Lower lobe of right lung (tissue), 2 donors: ENCODE measurements around the gene PKHD1. TPM values are rescaled to one million over a fixed set of nuclear protein-coding genes. Genes with fewer than 3 reads are reported as not detected.
"Not testable (repeated sequence)": the region's sequence is repeated elsewhere in the genome, so short reads cannot be mapped to it uniquely, and the experiment has no call there.

Experiments used
- ATAC-seq, 2 donors: fragments of 200-7000 bp; cut with Tn5 transposase; one replicate each; pipeline ENCODE4 v1.9.1; 2020 to 2022; ENCODE audit warnings: mild to moderate bottlenecking in 2 of 2, moderate library complexity in 2 of 2
- DNase-seq: peaks from one replicate; pipeline ENCODE4 v3.0.0-alpha.2; 2020
- H3K27ac ChIP-seq: fragments of 200-600 bp; one replicate; pipeline ENCODE4 v1.8.0; 2022
- H3K27me3 ChIP-seq: fragments of 200-600 bp; one replicate; pipeline ENCODE4 v1.8.0; 2022; ENCODE audit warnings: low read depth
- H3K36me3 ChIP-seq: fragments of 200-600 bp; one replicate; pipeline ENCODE4 v1.8.0; 2022; ENCODE audit warnings: mild to moderate bottlenecking
- H3K4me1 ChIP-seq: fragments of 200-600 bp; one replicate; pipeline ENCODE4 v1.8.0; 2022
- H3K4me3 ChIP-seq: fragments of 200-600 bp; one replicate; pipeline ENCODE4 v1.8.0; 2022; ENCODE audit warnings: mild to moderate bottlenecking
- H3K9me3 ChIP-seq: fragments of 200-600 bp; one replicate; pipeline ENCODE4 v1.8.0; 2022
- intact Hi-C: fragments of 100-400 bp; cut with DNase I; formaldehyde crosslinking; loops from one replicate; pipeline ENCODE4 v1.11.0; 2022
- total RNA-seq: library from RNA; stranded (reverse); fragmentation: NEBNext Ultra II Directional; extraction: Animal tissue kit (Norgen Biotek cat#: 25700); gene quantifications from one replicate; pipeline ENCODE4 v1.2.1, GENCODE V29; 2021
- TF ChIP-seq, protein P1 (sequence below): fragments of 200-600 bp; IDR thresholded peaks from one replicate; pipeline ENCODE4 v1.8.0; 2022; ENCODE audit warnings: antibody characterized with exemption, mild to moderate bottlenecking
- donor health status: DM: no; HTN: yes; CAD: no; lungs with severe emphysema.

The PKHD1 gene
- total RNA-seq, 1 donor from 2014 or later, result 0.09 TPM

DNA sequence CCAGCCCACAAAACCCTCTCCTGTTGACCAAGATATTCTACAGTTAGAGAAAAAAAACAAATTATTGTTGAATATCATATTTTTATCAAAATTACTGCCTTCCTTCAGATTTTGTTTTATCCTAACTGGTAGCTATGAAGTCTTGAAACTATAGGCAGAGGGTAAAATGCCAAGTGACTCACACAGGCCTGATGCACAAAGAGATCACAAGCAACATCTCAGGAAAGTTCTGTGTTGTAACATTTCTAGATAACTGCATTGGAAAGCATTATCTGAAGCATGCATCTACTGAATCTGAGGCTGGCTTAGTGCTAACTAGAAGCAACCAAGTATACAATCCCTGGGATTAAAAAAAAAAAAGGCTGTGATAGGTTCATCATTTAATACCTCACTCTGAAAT, 134.2 kb downstream of the PKHD1 start:
- ATAC-seq (no peak), DNase-seq (no peak)
- Histone ChIP-seq H3K4me1 (no peaks in the 10 kb centered on the region), H3K36me3 (no peaks in the 10 kb centered on the region), H3K27me3 (no peaks in the 10 kb centered on the region), H3K27ac (no peak overlapping the region), H3K9me3 (no peaks in the 10 kb centered on the region), H3K4me3 (no peak overlapping the region)
- intact Hi-C loops, result no loop called here
- TF ChIP-seq, protein P1, sequence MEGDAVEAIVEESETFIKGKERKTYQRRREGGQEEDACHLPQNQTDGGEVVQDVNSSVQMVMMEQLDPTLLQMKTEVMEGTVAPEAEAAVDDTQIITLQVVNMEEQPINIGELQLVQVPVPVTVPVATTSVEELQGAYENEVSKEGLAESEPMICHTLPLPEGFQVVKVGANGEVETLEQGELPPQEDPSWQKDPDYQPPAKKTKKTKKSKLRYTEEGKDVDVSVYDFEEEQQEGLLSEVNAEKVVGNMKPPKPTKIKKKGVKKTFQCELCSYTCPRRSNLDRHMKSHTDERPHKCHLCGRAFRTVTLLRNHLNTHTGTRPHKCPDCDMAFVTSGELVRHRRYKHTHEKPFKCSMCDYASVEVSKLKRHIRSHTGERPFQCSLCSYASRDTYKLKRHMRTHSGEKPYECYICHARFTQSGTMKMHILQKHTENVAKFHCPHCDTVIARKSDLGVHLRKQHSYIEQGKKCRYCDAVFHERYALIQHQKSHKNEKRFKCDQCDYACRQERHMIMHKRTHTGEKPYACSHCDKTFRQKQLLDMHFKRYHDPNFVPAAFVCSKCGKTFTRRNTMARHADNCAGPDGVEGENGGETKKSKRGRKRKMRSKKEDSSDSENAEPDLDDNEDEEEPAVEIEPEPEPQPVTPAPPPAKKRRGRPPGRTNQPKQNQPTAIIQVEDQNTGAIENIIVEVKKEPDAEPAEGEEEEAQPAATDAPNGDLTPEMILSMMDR, result no peak

DNA sequence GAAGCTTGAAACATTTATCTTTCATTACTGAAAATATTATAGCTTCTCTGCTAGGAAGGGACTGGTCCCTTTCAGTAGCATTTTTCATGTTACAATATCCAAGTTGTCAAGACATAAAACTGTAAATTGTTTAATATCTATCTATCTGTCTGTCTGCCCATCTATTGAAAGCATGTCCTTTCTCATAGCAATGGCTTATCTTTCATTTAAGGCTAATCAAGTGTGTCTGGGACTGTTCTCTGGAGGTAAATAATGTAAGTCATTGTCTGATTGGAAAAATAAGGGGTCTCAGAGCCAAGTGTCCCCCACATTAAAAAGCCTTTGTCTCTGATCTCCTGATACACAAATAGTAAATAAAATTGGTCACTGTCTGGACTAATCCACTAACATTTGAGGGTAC, 135.5 kb downstream of the PKHD1 start:
- TF ChIP-seq, protein P1, result no peak
- DNase-seq (no peak), ATAC-seq (no peak)
- H3K27ac ChIP-seq, result no peak overlapping the region
- no peaks in the 10 kb centered on the region for H3K36me3 ChIP-seq
- H3K9me3 ChIP-seq, result no peaks in the 10 kb centered on the region
- no peak overlapping the region for H3K4me3 ChIP-seq
- H3K27me3 ChIP-seq, result no peaks in the 10 kb centered on the region
- intact Hi-C loops, result no loop called here
- H3K4me1 ChIP-seq, result no peaks in the 10 kb centered on the region

DNA sequence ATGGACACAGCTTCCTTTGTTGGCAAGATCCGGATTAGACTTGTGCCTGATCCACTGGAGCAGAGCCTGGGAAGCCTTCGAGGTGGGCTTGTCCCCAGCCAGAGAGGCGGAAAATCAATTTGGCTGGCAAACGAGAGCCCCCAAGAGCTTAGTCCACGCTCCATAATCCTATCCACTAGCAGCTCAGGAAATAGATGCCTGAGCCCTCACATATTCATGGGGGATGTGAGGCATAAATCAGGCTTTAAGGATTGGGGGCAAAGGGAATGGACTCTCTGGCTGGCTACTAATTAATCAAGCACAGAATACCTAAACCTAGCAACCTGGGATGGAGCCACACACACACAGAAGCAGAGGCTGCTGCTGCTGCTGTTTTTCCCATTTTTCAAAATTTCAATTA, 137.9 kb downstream of the PKHD1 start:
- H3K9me3 ChIP-seq, result no peaks in the 10 kb centered on the region
- no peak for DNase-seq
- H3K36me3 ChIP-seq, result no peaks in the 10 kb centered on the region
- H3K4me1 ChIP-seq, result no peaks in the 10 kb centered on the region
- H3K27ac ChIP-seq, result no peak overlapping the region
- ATAC-seq, result no peak
- TF ChIP-seq, protein P1, result no peak
- no peak overlapping the region for H3K4me3 ChIP-seq
- H3K27me3 ChIP-seq, result no peaks in the 10 kb centered on the region
- intact Hi-C loops, result no loop called here

DNA sequence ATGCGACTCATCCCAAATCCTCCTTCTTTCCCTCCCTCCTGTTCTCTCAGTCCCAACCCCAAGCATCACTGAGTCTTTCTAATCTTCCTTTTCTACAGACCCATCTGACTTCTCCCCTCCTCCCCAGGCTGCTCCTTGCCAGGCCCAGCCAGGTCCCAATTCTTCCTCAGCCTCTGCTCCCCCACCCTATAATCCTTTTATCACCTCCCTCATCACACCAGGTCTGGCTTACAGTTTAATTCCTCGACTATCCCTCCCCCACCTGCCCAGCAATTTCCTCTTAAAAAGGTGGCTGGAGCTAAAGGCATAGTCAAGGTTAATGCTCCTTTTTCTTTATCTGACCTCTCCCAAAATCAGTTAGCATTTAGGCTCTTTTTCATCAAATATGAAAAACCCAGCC, 147.7 kb downstream of the PKHD1 start:
- H3K27ac ChIP-seq, H3K36me3 ChIP-seq, H3K4me1 ChIP-seq, H3K4me3 ChIP-seq, H3K9me3 ChIP-seq, intact Hi-C loops, H3K27me3 ChIP-seq, DNase-seq, ATAC-seq: not testable (repeated sequence)

DNA sequence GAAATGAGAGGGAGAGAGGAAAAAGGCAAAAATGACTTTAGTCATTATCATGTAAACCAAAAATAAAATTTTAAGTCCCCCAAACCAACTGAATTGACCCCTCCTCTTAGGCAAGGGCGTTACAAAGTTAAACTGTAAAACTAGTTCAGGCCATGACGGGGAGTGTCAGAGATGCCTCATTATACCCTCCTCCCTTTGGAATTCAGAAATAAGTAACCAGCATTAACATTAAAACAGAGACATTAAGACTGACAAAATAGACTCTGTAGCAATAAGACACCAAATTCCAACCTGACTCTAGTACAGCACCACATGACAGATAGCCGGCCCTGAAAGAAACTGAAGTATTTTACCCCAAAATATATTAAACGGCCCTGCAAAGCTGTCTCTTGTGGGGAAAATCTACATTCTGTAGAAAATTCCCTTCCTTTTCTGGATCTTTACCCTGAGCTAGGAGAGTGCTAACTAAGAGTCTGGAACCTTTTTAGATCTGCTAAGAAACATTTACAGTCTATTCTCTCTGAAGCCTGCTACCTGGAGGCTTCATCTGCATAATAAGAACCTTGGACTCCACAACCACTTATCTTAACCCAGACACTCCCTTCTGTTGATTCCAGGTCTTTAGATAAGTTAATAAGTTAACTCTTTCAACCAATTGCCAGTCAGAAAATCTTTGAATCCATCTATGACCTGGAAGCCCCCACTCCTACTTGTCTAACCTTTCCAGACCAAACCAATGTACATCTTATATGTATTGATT, 150.7 kb downstream of the PKHD1 start:
- intact Hi-C loops, result no loop called here
- Histone ChIP-seq H3K27ac (no peak overlapping the region), H3K9me3 (no peaks in the 10 kb centered on the region), H3K36me3 (no peaks in the 10 kb centered on the region), H3K27me3 (no peaks in the 10 kb centered on the region), H3K4me1 (no peaks in the 10 kb centered on the region), H3K4me3 (no peak overlapping the region)
- ATAC-seq (no peak), DNase-seq (no peak)
- TF ChIP-seq, protein P1, result no peak

DNA sequence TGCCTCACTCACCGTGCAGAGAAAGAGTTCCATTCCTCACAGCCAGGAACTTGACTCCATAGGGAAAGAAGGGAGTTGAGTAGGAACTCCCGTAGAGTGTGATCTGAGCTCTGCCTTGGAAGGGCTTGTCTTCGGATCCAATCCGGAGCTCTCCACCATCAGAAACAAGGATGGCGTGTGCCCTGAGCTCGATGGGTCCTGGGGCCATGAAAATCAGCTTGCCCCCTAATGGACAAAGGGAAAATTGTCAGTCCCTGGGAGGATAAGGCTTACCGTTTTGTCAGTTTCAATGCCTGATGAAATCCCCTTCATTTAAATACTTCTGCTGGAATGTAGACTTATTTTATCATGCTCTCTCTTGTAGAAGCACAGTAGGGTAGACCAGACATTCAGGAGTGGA, 153.3 kb downstream of the PKHD1 start:
- H3K36me3 ChIP-seq, result no peaks in the 10 kb centered on the region
- ATAC-seq, result no peak
- H3K4me3 ChIP-seq, result no peak overlapping the region
- intact Hi-C loops, result no loop called here
- no peaks in the 10 kb centered on the region for H3K27me3 ChIP-seq
- TF ChIP-seq, protein P1, result no peak
- no peak for DNase-seq
- no peak overlapping the region for H3K27ac ChIP-seq
- no peaks in the 10 kb centered on the region for H3K4me1 ChIP-seq
- H3K9me3 ChIP-seq, result no peaks in the 10 kb centered on the region
